ENCODE results near the gene AK1. TPM values are rescaled to one million over a fixed set of nuclear protein-coding genes. Genes with fewer than 3 reads are reported as not detected.

Gene AK1
- polyA plus RNA-seq, 1 experiment: 102 TPM

DNA sequence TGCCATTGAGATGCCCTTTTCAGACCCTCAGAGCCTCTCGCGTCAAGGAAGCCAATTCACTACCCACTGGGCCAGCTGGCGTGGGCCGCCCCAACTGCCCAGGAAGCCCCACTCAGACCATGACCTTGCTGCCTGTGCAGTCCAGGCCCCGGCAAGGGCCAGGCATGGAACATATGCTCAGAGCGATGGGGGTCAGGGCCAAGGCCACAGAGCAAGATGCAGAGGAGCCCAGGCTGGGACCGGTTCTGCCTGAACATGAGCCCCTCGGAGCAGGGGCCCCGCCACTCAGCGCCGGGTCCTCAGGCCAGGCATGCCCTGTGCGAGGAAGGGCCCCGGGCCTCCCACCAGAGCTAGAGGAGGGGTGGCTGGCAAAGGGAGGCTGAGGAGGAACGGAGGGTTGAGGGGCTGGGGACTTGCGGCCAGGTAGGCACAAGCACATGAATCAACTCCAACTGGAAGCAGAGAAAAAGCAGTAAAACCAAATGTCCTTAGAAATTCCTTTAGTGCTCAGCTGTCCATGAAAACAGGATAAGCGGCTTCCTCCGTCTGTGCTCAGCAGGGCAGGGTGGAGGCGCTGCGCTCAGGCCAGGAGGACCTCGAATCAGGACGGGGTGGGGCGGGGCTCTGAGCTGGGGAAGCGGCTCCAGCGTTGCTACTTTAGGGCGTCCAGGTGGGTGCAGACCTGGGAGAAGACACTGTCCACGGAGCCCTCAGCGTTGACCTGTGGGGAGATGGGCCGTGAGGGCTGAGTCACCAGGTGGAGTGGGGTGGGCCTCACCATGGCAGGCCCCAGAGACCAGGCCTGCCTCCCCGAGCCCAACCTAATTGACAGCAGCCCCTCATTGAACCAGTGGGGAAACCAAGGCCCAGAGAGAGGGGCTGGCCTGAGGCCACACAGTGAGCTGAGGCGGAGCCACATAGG is 9.9 kb downstream of the AK1 start:
- Histone ChIP-seq H3K36me3 (ENCODE audit: control insufficient read depth, insufficient read depth, low read length) (peaks cover 14% of the 10 kb centered on the region), H3K4me3 (ENCODE audit: low read depth, low read length) (no peak overlapping the region), H3K27me3 (ENCODE audit: control insufficient read depth, insufficient read depth, low read length) (no peaks in the 10 kb centered on the region)
- DNase-seq (ENCODE audit: low read depth): no peak
- POLR2A ChIA-PET: no interaction called here
- TF ChIP-seq, protein P1, sequence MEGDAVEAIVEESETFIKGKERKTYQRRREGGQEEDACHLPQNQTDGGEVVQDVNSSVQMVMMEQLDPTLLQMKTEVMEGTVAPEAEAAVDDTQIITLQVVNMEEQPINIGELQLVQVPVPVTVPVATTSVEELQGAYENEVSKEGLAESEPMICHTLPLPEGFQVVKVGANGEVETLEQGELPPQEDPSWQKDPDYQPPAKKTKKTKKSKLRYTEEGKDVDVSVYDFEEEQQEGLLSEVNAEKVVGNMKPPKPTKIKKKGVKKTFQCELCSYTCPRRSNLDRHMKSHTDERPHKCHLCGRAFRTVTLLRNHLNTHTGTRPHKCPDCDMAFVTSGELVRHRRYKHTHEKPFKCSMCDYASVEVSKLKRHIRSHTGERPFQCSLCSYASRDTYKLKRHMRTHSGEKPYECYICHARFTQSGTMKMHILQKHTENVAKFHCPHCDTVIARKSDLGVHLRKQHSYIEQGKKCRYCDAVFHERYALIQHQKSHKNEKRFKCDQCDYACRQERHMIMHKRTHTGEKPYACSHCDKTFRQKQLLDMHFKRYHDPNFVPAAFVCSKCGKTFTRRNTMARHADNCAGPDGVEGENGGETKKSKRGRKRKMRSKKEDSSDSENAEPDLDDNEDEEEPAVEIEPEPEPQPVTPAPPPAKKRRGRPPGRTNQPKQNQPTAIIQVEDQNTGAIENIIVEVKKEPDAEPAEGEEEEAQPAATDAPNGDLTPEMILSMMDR (IDR thresholded peaks at IDR 0.05; ENCODE audit: insufficient read depth, low read depth, low read length): no peak
- CTCF ChIA-PET: interaction anchor here (0.6 kb wide), 1 partner anchor 74 kb away, joined by 3 read pairs; no protein-coding TSS in a partner anchor

DNA sequence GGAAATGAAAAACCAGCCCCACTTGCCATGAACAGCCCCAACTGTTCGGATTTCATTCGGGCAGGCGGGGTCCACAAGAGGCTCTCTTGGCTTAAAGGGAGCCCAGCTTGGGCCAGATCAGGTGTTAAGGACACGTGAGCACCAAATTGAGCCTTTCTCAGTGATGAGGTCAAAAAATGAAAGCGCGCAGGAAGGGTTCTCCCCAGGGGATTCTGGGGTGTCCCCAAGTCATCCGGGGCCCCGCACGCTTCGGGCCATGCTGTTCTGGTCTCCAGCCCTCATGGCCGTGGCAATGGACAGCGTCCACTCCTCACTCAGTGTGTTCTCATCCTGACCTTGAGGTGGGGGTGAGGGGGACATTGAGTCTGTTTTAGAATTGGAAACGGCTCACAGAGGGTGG is 10.9 kb downstream of the AK1 start:
- Histone ChIP-seq H3K36me3 (ENCODE audit: control insufficient read depth, insufficient read depth, low read length) (peaks cover 13% of the 10 kb centered on the region), H3K4me3 (ENCODE audit: low read depth, low read length) (no peak overlapping the region), H3K27me3 (ENCODE audit: control insufficient read depth, insufficient read depth, low read length) (no peaks in the 10 kb centered on the region)
- no peak for DNase-seq (ENCODE audit: low read depth)
- CTCF ChIA-PET: no interaction called here
- TF ChIP-seq, protein P1 (IDR thresholded peaks at IDR 0.05; ENCODE audit: insufficient read depth, low read depth, low read length): no peak
- POLR2A ChIA-PET: interaction anchor here (0.7 kb wide), 1 partner anchor 64 kb away, joined by 3 read pairs; the partner anchor contains the start of gene FPGS

DNA sequence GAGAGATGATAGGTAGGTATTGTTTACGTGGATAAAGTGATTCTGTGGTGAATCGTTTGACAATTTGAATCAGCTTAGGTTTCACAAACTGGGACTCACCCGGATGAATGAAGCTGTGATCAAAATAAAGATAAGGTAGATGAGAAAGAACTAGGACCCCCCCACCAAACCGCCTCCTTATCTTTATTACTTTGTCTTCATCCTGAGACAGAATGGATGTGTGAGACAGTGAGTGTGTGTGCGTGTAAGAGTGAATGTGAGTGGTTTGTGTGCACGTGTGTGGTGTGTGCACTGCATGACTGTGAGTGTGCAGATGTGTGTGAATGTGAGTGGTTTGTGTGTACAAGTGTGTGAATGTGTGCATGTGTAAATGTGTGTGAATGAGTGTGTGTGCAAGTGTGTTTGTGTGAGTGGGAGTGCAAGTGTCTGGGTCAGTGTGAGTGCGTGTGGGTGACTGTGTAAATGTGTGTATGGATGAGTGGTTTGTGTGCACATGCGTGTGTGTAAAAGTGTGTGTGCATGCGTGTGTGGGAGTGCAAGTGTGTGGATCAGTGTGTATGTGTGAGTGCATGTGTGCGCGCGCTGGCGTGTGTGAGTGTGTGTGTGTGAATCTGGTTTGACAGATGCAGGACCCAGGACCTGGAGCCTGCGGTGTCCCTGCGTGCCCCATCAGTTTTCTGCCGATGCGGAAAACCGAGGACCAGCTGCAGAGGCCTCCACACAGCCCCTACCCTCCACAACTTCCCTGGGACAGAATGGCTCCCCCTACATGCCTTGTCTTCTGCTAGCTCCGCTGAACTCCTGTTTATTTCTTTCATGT is 11.6 kb downstream of the AK1 start:
- no peak for DNase-seq (ENCODE audit: low read depth)
- TF ChIP-seq, protein P1 (IDR thresholded peaks at IDR 0.05; ENCODE audit: insufficient read depth, low read depth, low read length): no peak
- Histone ChIP-seq H3K36me3 (ENCODE audit: control insufficient read depth, insufficient read depth, low read length) (peaks cover 12% of the 10 kb centered on the region), H3K4me3 (ENCODE audit: low read depth, low read length) (no peak overlapping the region), H3K27me3 (ENCODE audit: control insufficient read depth, insufficient read depth, low read length) (no peaks in the 10 kb centered on the region)
- ChIA-PET CTCF (interaction anchor here (1.0 to 4.6 kb wide), 2 partner anchors 12 to 131 kb away, joined by 3 to 18 read pairs; partner anchors contain the start of genes ENG and TOR2A), POLR2A (no interaction called here)

DNA sequence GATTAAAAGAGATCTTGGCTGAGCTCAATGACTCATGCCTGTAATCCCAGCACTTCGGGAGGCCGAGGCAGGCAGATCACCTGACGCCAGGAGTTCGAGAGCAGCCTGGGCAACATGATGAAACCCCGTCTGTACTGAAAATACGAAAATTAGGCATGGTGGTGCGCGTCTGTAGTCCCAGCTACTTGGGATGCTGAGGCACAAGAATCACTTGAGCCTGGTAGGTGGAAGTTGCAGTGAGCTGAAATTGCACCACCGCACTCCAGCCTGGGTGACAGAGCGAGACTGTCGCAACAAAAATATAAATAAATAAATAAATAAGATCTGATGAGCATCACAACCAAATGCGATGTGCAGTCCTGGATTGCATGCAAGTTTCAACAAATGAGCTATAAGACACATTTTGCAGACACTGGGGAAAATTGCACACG is 14.3 kb downstream of the AK1 start:
- TF ChIP-seq, protein P1 (IDR thresholded peaks at IDR 0.05; ENCODE audit: insufficient read depth, low read depth, low read length): no peak
- Histone ChIP-seq H3K36me3 (ENCODE audit: control insufficient read depth, insufficient read depth, low read length) (peaks cover 9% of the 10 kb centered on the region), H3K4me3 (ENCODE audit: low read depth, low read length) (no peak overlapping the region), H3K27me3 (ENCODE audit: control insufficient read depth, insufficient read depth, low read length) (no peaks in the 10 kb centered on the region)
- POLR2A ChIA-PET: no interaction called here
- CTCF ChIA-PET: interaction anchor here (1.1 to 4.6 kb wide), 4 partner anchors 10 to 128 kb away, joined by 4 to 18 read pairs (median 8); partner anchors contain the start of genes ENG and TOR2A
- DNase-seq (ENCODE audit: low read depth): no peak

All from BJ (cell line).